Measurements from ENCODE around the gene SLC5A5.
"Not testable (repeated sequence)": the region's sequence is repeated elsewhere in the genome, so short reads cannot be mapped to it uniquely, and the experiment has no call there.

SLC5A5 gene

GRCh38 chr19:17919122-17919521, 47.4 kb downstream of the SLC5A5 start:
- not testable (repeated sequence) for DNase-seq (ENCODE audit: low spot score)

- DNase-seq (ENCODE audit: low spot score): no peak
Observed at GRCh38 chr19:17920527-17920926, 48.8 kb downstream of the SLC5A5 start.

GRCh38 chr19:17922138-17922537, 50.4 kb downstream of the SLC5A5 start:
- DNase-seq (ENCODE audit: low spot score): no peak

GRCh38 chr19:17926044-17926443, 54.3 kb downstream of the SLC5A5 start:
- no peak for DNase-seq (ENCODE audit: low spot score)

- no peak for DNase-seq (ENCODE audit: low spot score)
Observed at GRCh38 chr19:17929056-17929455, 57.3 kb downstream of the SLC5A5 start.

GRCh38 chr19:17931532-17932191, 59.9 kb downstream of the SLC5A5 start:
- no peak for DNase-seq (ENCODE audit: low spot score)

- peak; percentile 96 for DNase-seq (ENCODE audit: low spot score)
Observed at GRCh38 chr19:17932485-17933338, 61.0 kb downstream of the SLC5A5 start, which contains the start of gene CCDC124. CCDC124 (plus strand) TSS chr19:17933015; CDS start chr19:17936421, 3,406 bp downstream.

- no peak for DNase-seq (ENCODE audit: low spot score)
Observed at GRCh38 chr19:17933414-17934129, 61.8 kb downstream of the SLC5A5 start.

- DNase-seq (ENCODE audit: low spot score): no peak
Observed at GRCh38 chr19:17936379-17936778, 64.6 kb downstream of the SLC5A5 start.

GRCh38 chr19:17937371-17937900, 65.7 kb downstream of the SLC5A5 start:
- peak; percentile 7 for DNase-seq (ENCODE audit: low spot score)

GRCh38 chr19:17938092-17938845, 66.5 kb downstream of the SLC5A5 start:
- DNase-seq (ENCODE audit: low spot score): peak; percentile 97

- peak; percentile 1 for DNase-seq (ENCODE audit: low spot score)
Observed at GRCh38 chr19:17942181-17942580, 70.4 kb downstream of the SLC5A5 start.

GRCh38 chr19:17942582-17943273, 71.0 kb downstream of the SLC5A5 start:
- peak; percentile 3 for DNase-seq (ENCODE audit: low spot score)

GRCh38 chr19:17943274-17944221, 71.8 kb downstream of the SLC5A5 start:
- DNase-seq (ENCODE audit: low spot score): peak; percentile 14

- DNase-seq (ENCODE audit: low spot score): peak; percentile 13
Observed at GRCh38 chr19:17944301-17944700, 72.6 kb downstream of the SLC5A5 start.
